ENCODE data around the gene MCM10. TPM values are rescaled to one million over a fixed set of nuclear protein-coding genes. Genes with fewer than 3 reads are reported as not detected.

Gene MCM10
- total RNA-seq, 1 donor from 2014 or later: 0.98 TPM

DNA sequence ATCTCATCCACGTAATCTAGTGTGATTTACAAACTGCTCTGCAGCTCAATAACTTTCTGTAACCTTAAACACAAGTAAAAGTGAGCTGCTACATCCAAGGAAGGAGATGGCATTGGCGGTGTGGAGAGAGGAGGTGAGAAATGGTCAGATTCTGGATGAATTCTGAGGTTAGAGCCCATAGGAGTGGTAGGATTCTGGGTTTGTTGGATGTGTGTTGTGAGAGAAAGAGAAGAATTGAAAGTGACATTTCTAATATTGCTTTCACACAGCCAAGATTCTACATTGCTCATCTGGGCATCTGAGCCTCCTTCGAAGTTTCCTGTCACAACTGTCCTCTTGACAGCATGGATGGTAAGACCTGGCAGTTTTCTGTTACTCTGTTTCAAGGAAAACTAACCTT lies 2.5 kb downstream of the MCM10 start:
- peaks cover 13% of the 10 kb centered on the region for H3K4me1 ChIP-seq
- TF ChIP-seq POLR2A (IDR thresholded peaks at IDR 0.05): no peak
- TF ChIP-seq, protein P1, sequence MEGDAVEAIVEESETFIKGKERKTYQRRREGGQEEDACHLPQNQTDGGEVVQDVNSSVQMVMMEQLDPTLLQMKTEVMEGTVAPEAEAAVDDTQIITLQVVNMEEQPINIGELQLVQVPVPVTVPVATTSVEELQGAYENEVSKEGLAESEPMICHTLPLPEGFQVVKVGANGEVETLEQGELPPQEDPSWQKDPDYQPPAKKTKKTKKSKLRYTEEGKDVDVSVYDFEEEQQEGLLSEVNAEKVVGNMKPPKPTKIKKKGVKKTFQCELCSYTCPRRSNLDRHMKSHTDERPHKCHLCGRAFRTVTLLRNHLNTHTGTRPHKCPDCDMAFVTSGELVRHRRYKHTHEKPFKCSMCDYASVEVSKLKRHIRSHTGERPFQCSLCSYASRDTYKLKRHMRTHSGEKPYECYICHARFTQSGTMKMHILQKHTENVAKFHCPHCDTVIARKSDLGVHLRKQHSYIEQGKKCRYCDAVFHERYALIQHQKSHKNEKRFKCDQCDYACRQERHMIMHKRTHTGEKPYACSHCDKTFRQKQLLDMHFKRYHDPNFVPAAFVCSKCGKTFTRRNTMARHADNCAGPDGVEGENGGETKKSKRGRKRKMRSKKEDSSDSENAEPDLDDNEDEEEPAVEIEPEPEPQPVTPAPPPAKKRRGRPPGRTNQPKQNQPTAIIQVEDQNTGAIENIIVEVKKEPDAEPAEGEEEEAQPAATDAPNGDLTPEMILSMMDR (IDR thresholded peaks at IDR 0.05): no peak
- TF ChIP-seq POLR2AphosphoS5 (IDR thresholded peaks at IDR 0.05; ENCODE audit: insufficient read depth in 1 of 2, low read depth in 1 of 2): no peak
- no peak for DNase-seq (ENCODE audit: extremely low spot score in 2 of 2)
- H3K36me3 ChIP-seq: no peaks in the 10 kb centered on the region
- intact Hi-C loops (cut with DNase I): no loop called here
- no peaks in the 10 kb centered on the region for H3K27me3 ChIP-seq
- H3K27ac ChIP-seq: no peak overlapping the region
- H3K9me3 ChIP-seq: no peaks in the 10 kb centered on the region
- no peak overlapping the region for H3K4me3 ChIP-seq

DNA sequence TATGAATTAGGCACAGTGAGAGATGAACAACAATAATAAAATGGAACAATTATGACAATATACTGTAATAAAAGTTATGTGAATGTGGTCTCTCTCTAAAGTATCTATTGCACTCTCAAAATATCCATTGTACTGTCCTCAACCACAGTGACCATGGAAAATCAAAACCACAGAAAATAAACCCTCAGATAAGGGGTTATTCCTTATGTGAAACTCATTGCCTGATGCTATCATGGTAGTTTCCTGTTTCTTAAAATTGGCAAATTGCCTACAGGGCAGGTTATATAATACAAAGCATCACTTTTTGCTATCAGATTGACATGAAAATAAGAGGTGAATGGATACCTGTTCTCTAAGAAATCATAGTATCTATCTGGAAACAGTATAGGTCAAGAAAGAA lies 3.8 kb downstream of the MCM10 start:
- intact Hi-C loops (cut with DNase I): no loop called here
- TF ChIP-seq POLR2AphosphoS5 (IDR thresholded peaks at IDR 0.05; ENCODE audit: insufficient read depth in 1 of 2, low read depth in 1 of 2) (no peak), POLR2A (IDR thresholded peaks at IDR 0.05) (no peak)
- TF ChIP-seq, protein P1 (IDR thresholded peaks at IDR 0.05): no peak
- H3K27me3 ChIP-seq: no peaks in the 10 kb centered on the region
- H3K9me3 ChIP-seq: no peaks in the 10 kb centered on the region
- H3K36me3 ChIP-seq: no peaks in the 10 kb centered on the region
- H3K27ac ChIP-seq: no peak overlapping the region
- DNase-seq (ENCODE audit: extremely low spot score in 2 of 2): no peak
- peaks cover 13% of the 10 kb centered on the region for H3K4me1 ChIP-seq
- H3K4me3 ChIP-seq: no peak overlapping the region

DNA sequence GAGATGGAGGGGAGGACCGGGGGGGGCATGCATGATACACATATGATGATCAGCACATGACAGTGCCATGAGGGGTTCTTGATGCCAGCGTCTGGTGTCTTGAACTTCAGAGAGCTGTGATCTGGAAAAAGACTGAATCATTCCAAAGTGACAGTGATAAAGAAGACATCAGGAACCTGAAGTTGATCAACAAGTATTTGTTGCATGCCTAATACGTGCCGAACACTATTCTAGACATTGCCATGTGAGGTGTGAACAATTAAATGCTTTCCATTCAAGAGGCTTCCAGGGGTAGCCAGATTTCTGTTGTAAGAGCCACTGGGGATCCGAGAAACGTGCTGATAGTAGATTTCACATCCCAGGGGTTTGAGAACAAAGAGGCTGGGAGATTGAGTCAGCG lies 6.2 kb downstream of the MCM10 start:
- H3K27ac ChIP-seq: no peak overlapping the region
- no peak for TF ChIP-seq POLR2AphosphoS5 (IDR thresholded peaks at IDR 0.05; ENCODE audit: insufficient read depth in 1 of 2, low read depth in 1 of 2)
- no peak for TF ChIP-seq POLR2A (IDR thresholded peaks at IDR 0.05)
- TF ChIP-seq, protein P1 (IDR thresholded peaks at IDR 0.05): no peak
- no peak overlapping the region for H3K4me3 ChIP-seq
- H3K27me3 ChIP-seq: no peaks in the 10 kb centered on the region
- H3K9me3 ChIP-seq: no peaks in the 10 kb centered on the region
- H3K4me1 ChIP-seq: no peaks in the 10 kb centered on the region
- intact Hi-C loops (cut with DNase I): no loop called here
- no peaks in the 10 kb centered on the region for H3K36me3 ChIP-seq
- DNase-seq (ENCODE audit: extremely low spot score in 2 of 2): no peak

DNA sequence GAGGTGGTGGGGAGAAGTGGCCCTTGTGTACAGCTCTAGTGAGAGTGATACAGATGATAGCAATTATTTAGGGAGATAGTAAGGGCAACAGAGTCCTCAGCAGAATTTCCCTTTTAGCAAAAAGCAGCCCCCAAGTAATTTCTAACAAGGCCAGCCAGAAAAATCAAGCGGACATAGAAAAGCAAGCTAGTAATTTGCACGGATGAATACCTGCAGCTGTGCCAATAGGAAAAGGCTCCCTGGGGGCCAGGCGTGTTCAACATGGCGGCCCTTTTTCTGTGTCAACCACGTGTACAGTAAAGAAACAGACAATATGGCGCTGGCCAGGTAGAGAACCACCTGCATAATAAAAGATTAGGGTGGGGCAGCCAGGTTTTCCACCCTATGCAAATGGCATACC lies 7.4 kb downstream of the MCM10 start:
- no peak for DNase-seq (ENCODE audit: extremely low spot score in 2 of 2)
- no peak overlapping the region for H3K4me3 ChIP-seq
- intact Hi-C loops (cut with DNase I): no loop called here
- H3K27ac ChIP-seq: no peak overlapping the region
- no peaks in the 10 kb centered on the region for H3K27me3 ChIP-seq
- no peaks in the 10 kb centered on the region for H3K36me3 ChIP-seq
- TF ChIP-seq POLR2AphosphoS5 (IDR thresholded peaks at IDR 0.05; ENCODE audit: insufficient read depth in 1 of 2, low read depth in 1 of 2): no peak
- TF ChIP-seq POLR2A (IDR thresholded peaks at IDR 0.05): no peak
- H3K9me3 ChIP-seq: no peaks in the 10 kb centered on the region
- H3K4me1 ChIP-seq: no peaks in the 10 kb centered on the region

DNA sequence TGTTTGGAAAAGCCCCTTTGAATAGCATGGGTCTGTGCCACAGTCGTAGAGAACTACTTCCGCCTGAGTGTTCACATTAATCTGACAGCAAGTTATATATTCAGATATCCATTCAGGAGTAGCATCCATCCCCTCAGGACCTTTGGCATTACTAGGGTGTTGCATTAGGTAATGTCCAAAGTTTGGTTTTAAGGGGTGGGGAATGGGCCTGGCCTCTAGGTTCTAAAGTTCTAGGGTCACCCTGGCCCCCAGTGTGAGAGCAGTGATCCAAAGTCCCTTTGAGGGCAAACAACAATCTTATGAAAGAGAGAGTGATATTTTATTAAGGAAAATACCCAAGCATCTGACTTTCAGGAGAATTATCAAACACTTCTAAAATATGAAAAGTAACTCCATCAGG lies 12.3 kb downstream of the MCM10 start:
- no peak overlapping the region for H3K4me3 ChIP-seq
- H3K9me3 ChIP-seq: no peaks in the 10 kb centered on the region
- TF ChIP-seq POLR2AphosphoS5 (IDR thresholded peaks at IDR 0.05; ENCODE audit: insufficient read depth in 1 of 2, low read depth in 1 of 2): no peak
- TF ChIP-seq, protein P1 (IDR thresholded peaks at IDR 0.05): no peak
- TF ChIP-seq POLR2A (IDR thresholded peaks at IDR 0.05): no peak
- H3K27me3 ChIP-seq: no peaks in the 10 kb centered on the region
- no peaks in the 10 kb centered on the region for H3K36me3 ChIP-seq
- DNase-seq (ENCODE audit: extremely low spot score in 2 of 2): no peak
- intact Hi-C loops (cut with DNase I): no loop called here
- H3K27ac ChIP-seq: no peak overlapping the region
- H3K4me1 ChIP-seq: no peaks in the 10 kb centered on the region

Data from vagina (tissue), 2 donors.